OCI-LY1 (cell line): ENCODE data around the gene FAM24B.

Experiments
- EZH2 ChIP-seq: fragments of 200-600 bp; sonication (generic), shearing (Covaris generic); IDR thresholded peaks from 2 replicates; pipeline ENCODE4 v1.8.0; 2017; ENCODE audit warnings: borderline replicate concordance, mixed run types, mild to moderate bottlenecking, antibody characterized with exemption, low read length, moderate library complexity, mixed read lengths
- TF ChIP-seq, protein P1 (sequence below): fragments of 200-600 bp; sonication (generic), shearing (Covaris generic); IDR thresholded peaks from 2 replicates; pipeline ENCODE4 v1.5.1; 2017; ENCODE audit warnings: mild to moderate bottlenecking, antibody characterized with exemption, low read length, moderate library complexity, mixed read lengths

DNA sequence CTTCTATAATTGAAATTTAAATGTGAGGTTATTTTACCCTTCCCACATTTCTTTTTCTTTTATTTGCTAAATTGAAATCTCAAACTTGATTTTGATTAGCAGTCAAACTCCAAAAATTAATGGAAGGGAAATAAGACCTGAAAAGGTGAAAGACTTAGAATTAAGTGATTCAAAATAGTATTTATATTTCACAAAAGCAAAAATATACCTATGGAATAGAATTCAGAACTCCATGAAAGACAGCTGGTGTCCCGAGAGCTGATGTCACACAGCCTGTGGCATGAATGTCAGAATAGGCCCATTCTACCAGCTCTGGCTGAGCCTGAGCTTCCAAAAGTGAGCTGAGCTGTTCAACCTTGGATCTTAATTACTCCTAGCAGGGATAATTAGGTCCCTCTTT, 30.9 kb upstream of the FAM24B start, which contains the start of gene FAM24A:
- TF ChIP-seq, protein P1, sequence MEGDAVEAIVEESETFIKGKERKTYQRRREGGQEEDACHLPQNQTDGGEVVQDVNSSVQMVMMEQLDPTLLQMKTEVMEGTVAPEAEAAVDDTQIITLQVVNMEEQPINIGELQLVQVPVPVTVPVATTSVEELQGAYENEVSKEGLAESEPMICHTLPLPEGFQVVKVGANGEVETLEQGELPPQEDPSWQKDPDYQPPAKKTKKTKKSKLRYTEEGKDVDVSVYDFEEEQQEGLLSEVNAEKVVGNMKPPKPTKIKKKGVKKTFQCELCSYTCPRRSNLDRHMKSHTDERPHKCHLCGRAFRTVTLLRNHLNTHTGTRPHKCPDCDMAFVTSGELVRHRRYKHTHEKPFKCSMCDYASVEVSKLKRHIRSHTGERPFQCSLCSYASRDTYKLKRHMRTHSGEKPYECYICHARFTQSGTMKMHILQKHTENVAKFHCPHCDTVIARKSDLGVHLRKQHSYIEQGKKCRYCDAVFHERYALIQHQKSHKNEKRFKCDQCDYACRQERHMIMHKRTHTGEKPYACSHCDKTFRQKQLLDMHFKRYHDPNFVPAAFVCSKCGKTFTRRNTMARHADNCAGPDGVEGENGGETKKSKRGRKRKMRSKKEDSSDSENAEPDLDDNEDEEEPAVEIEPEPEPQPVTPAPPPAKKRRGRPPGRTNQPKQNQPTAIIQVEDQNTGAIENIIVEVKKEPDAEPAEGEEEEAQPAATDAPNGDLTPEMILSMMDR = no peak
- no peak for TF ChIP-seq EZH2
